Duodenal mucosa (tissue), 2 donors: ENCODE results near the gene PSMD9.
A peak's percentile ranks its signal among the peaks of the same experiment; 100 is the strongest.

Source experiments
- H3K27ac ChIP-seq: one replicate; pipeline ENCODE4 v1.7.0; 2013; ENCODE audit warnings: low read depth, low read length
- H3K27me3 ChIP-seq, 2 donors: one replicate each; pipeline ENCODE4 v1.7.0; 2013; ENCODE audit warnings: low read length in 2 of 2, control low read depth in 1 of 2; ENCODE audit not compliant: insufficient read depth in 2 of 2, control insufficient read depth in 1 of 2
- H3K36me3 ChIP-seq, 2 donors: one replicate each; pipeline ENCODE4 v1.7.0; 2013; ENCODE audit warnings: low read length in 2 of 2, control low read depth in 1 of 2; ENCODE audit not compliant: insufficient read depth in 2 of 2, control insufficient read depth in 1 of 2
- H3K4me1 ChIP-seq, 2 donors: one replicate each; pipeline ENCODE4 v1.7.0; 2013; ENCODE audit warnings: low read length in 2 of 2, control low read depth in 1 of 2; ENCODE audit not compliant: insufficient read depth in 2 of 2, control insufficient read depth in 1 of 2
- H3K4me3 ChIP-seq, 2 donors: one replicate each; pipeline ENCODE4 v1.7.0; 2013; ENCODE audit warnings: low read length in 2 of 2, low read depth in 1 of 2
- H3K9ac ChIP-seq, 2 donors: one replicate each; pipeline ENCODE4 v1.7.0; 2013; ENCODE audit warnings: low read length in 2 of 2, low read depth in 1 of 2
- H3K9me3 ChIP-seq, 2 donors: one replicate each; pipeline ENCODE4 v1.7.0; 2013; ENCODE audit warnings: low read length in 2 of 2, control low read depth in 1 of 2; ENCODE audit not compliant: control insufficient read depth in 1 of 2

PSMD9 gene

DNA sequence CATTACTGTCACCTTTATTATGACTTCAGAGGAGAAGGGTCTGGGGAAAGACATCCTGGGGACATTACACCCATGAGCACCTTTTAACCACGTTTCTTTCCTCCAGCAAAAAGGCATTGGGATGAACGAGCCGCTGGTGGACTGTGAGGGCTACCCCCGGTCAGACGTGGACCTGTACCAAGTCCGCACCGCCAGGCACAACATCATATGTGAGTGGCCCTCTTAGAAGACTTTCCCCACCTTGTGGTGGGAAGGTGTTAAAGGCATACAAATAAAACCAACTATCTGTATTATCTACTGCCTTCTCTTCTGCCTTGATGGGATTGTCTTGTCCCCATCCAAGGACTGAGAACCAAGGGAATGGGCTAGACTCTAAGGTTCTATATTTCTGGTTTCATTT, 6.0 kb downstream of the PSMD9 start:
- Histone ChIP-seq H3K27me3 (no peaks in the 10 kb centered on the region), H3K4me1 (peaks cover 25 to 29% of the 10 kb centered on the region in 2 donors), H3K36me3 (peaks cover 17 to 46% of the 10 kb centered on the region in 2 donors), H3K9ac (no peak overlapping the region), H3K9me3 (no peaks in the 10 kb centered on the region), H3K27ac (no peak overlapping the region), H3K4me3 (no peak overlapping the region)

DNA sequence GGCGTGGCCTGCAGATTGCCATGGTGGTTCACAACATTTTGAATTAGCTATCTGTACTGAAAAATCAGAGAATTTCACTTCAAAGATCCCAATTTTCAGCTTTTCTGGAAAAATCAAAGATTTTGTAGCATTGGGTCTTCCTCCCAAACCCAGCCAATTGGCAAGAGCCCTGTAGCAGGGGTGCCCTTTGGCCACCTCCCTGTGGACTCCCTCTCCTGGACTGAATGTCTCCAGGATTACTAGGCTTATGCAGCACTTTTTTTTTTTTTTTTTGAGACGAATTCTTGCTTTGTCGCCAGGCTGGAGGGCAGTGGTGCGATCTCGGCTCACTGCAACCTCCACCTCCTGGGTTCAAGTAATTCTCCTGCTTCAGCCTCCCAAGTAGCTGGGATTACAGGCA, 9.7 kb downstream of the PSMD9 start:
- Histone ChIP-seq H3K9me3 (no peaks in the 10 kb centered on the region), H3K27me3 (no peaks in the 10 kb centered on the region), H3K4me1 (peaks cover 12 to 15% of the 10 kb centered on the region in 2 donors), H3K9ac (no peak overlapping the region), H3K36me3 (peaks cover 30 to 72% of the 10 kb centered on the region in 2 donors), H3K27ac (no peak overlapping the region), H3K4me3 (no peak overlapping the region)

DNA sequence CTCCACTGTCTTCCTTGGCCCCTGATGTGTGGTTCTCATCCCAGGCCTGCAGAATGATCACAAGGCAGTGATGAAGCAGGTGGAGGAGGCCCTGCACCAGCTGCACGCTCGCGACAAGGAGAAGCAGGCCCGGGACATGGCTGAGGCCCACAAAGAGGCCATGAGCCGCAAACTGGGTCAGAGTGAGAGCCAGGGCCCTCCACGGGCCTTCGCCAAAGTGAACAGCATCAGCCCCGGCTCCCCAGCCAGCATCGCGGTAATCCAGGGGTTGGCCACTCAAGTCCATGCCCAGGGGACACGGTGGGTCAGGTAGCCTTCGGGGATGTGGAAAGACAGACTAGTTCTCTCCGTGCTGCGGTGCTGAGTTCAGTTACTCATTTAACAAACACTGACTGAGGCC, 11.0 kb downstream of the PSMD9 start:
- Histone ChIP-seq H3K4me1 (peaks cover 0 to 1% of the 10 kb centered on the region in 2 donors), H3K27ac (no peak overlapping the region), H3K27me3 (no peaks in the 10 kb centered on the region), H3K4me3 (no peak overlapping the region), H3K9me3 (no peaks in the 10 kb centered on the region), H3K36me3 (peaks cover 32 to 75% of the 10 kb centered on the region in 2 donors), H3K9ac (no peak overlapping the region)

DNA sequence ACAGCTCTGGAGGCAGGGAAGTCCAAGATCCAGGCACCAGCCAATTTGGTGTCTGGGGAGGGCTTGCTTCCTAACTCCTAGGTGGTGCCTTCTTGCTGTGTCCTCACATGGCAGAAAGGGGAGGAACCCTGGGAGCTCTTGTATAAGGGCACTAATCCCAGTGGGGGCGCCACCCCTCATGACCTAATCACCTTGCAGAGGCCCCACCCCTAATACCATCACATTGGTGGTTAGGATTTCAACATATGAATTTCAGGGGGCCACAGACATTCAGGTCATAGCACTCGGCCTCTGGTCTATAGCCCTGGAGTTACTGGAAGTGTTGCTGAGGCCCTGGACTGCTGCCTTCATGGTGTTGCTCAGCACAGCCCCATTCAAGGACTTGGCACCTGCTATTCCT, 14.6 kb downstream of the PSMD9 start:
- Histone ChIP-seq H3K27ac (no peak overlapping the region), H3K4me3 (no peak overlapping the region), H3K27me3 (no peaks in the 10 kb centered on the region), H3K36me3 (peaks cover 26 to 64% of the 10 kb centered on the region in 2 donors), H3K9ac (no peak overlapping the region), H3K4me1 (no peaks in the 10 kb centered on the region), H3K9me3 (no peaks in the 10 kb centered on the region)

DNA sequence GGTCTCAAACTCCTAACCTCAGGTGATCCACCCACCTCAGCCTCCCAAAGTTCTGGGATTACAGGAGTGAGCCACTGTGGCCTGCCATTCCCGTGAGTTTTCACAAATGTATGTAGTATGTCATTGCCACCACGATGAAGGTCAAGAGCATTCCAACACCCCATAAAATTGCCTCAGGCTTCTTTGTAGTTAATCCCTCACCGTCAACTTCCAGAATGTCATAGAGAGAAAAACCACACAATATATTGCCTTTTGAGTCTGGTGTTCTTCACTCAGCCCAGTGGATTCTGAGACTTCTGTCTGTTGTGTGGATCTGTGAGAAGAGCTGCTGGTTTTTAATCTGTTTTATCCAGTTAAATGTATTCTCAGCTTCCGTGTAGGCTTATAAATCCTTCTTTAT, 17.2 kb downstream of the PSMD9 start:
- Histone ChIP-seq H3K27ac (no peak overlapping the region), H3K36me3 (peaks cover 23 to 65% of the 10 kb centered on the region in 2 donors), H3K4me3 (no peak overlapping the region), H3K9ac (no peak overlapping the region), H3K27me3 (no peaks in the 10 kb centered on the region), H3K4me1 (no peaks in the 10 kb centered on the region), H3K9me3 (no peaks in the 10 kb centered on the region)

DNA sequence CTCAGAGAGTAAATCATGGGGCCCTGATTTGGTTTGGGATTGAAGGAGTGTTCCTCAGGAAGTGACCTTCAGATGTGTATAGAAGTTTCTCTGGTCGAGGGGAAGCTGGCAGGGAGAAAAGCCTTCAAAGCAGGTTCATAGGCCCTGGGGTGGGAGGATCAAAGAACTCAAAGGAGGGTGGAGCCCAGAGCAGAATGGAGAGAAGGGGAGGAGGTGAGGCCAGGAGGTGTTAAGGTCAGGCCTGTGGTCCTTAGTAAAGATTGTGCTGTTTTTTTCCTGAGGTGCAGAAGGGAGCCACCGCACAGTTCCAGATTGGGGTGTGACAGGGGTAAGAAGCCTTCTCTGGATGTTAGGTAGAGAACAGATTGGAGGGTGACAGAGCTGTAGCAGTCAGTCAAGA, 20.1 kb downstream of the PSMD9 start:
- Histone ChIP-seq H3K9me3 (no peaks in the 10 kb centered on the region), H3K9ac (no peak overlapping the region), H3K4me3 (no peak overlapping the region), H3K36me3 (peaks cover 10 to 48% of the 10 kb centered on the region in 2 donors), H3K4me1 (no peaks in the 10 kb centered on the region), H3K27ac (no peak overlapping the region), H3K27me3 (no peaks in the 10 kb centered on the region)

DNA sequence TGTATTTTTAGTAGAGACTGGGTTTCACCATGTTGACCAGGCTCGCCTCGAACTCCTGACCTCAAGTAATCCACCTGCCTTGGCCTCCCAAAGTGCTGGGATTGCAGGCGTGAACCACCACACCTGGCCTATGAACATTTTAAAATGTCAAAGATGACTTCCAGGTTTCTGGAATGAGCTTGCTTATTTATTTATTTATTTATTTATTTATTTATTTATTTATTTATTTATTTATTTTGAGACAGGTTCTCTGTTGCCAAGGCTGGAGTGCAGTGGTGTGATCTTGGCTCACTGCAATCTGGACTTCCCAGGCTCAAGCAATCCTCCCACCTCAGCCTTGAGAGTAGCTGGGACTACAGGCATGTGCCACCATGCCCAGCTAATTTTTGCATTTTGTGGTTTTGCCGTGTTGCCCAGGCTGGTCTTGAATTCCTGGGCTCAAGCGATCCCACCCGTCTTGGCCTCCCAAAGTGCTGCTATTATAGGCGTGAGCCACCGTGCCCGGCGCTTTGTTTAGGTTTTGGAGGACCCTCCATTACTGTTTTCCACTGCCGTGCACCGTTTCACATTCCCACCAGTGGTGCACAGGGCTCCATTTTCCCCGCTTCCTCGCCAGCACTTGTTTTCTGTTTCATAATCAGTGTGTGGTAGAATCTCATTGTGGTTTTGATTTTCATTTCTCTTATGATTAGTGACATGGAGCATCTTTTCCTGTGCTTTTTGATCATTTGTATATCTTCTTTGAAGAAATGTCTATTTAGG, 23.4 kb downstream of the PSMD9 start:
- Histone ChIP-seq H3K9me3 (no peaks in the 10 kb centered on the region), H3K4me3 (no peak overlapping the region), H3K4me1 (no peaks in the 10 kb centered on the region), H3K27ac (no peak overlapping the region), H3K36me3 (peaks cover 5 to 48% of the 10 kb centered on the region in 2 donors), H3K9ac (no peak overlapping the region), H3K27me3 (no peaks in the 10 kb centered on the region)

DNA sequence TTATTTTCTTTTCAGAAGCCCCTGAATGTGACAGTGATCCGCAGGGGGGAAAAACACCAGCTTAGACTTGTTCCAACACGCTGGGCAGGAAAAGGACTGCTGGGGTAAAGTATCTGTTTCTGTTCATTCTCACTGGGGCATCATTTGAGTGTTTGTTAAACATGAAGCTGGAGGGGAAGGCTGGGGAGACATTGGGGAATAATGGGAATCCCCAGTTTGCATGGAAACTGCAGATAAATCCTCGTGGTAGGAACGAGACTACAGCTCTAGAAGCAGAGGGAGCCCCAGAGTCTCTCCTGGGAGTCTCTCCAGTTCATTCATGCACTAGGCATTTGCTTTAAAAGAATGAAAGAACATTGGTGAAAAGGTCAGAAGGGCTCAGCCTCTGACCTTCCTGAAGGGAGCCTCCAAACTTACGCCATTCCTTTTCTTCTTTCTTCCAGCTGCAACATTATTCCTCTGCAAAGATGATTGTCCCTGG, 27.3 kb downstream of the PSMD9 start:
- H3K9ac ChIP-seq: no peak overlapping the region
- H3K4me1 ChIP-seq: peaks cover 5 to 9% of the 10 kb centered on the region in 2 donors
- H3K27me3 ChIP-seq: no peaks in the 10 kb centered on the region
- no peaks in the 10 kb centered on the region for H3K9me3 ChIP-seq
- H3K27ac ChIP-seq: no peak overlapping the region
- no peak overlapping the region for H3K4me3 ChIP-seq
- H3K36me3 ChIP-seq: peaks cover 0 to 33% of the 10 kb centered on the region in 2 donors

DNA sequence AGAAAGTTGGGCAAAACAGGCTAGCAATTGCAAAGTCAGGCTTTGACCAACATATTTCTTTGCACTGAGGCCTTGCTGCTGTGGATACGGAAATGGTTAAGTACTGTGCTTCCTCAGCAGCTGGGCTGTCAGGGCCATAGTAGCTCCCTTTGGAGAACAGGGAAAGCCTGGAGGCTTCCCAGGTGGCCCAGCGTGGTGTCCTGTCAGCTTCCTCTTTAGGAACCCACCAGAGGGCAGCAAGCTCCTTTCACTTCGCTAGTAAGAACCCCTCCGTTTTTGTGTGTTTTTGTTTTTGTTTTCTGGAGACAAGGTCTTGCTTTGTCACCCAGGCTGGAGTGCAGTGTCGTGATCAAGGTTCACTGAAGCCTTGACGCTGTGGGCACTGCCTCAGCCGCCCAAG, 28.1 kb downstream of the PSMD9 start:
- Histone ChIP-seq H3K9ac (no peak overlapping the region), H3K4me3 (no peak overlapping the region), H3K36me3 (peaks cover 0 to 28% of the 10 kb centered on the region in 2 donors), H3K9me3 (no peaks in the 10 kb centered on the region), H3K27me3 (no peaks in the 10 kb centered on the region), H3K4me1 (peaks cover 5 to 9% of the 10 kb centered on the region in 2 donors), H3K27ac (no peak overlapping the region)

DNA sequence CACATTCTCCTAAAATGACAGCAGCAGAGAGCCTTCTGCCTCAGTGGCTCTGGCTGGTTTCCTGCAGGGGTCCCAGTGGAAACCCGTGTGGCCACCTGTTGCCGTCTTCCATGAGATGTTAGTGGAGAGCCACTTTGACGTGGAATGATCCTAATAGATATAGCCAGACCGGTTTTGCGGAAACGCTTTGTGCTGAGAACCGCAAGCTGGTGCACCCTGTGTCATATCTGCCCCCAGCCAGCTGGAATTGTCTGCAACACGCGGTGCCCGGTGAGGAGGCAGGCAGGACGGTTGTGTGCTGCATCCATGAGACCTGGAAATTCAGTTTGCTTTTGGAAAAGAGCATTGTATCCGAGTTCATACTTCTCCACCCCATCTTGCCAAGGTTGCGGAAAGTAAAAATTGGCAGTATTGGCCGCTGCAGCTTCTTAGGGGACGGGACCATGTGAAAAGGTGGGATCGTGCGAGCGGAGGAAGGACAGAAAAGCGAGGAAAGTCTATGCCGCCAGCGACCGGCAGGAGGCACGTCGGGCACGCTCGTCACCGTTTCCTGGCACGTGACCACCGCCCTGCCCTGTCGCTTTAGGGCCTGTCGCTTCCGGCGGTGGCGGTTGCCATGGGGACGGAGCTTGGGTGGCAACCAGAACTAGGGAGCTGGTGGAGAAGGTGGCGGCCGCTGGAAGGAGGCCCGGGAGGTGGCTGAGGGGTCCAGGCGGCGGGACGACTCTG, 29.5 kb downstream of the PSMD9 start, which contains the start of gene CFAP251:
Gene CFAP251 (plus strand): TSS at position 643 of the 729 bp plus-strand sequence. CDS start 2,714 bp downstream, outside the sequence.
- H3K9ac ChIP-seq: peak within 1 kb of the TSS; percentile 64 to 71
- peak within 1 kb of the TSS; percentile 71 to 72 for H3K4me3 ChIP-seq
- H3K27me3 ChIP-seq: no peaks in the 10 kb centered on the region
- H3K27ac ChIP-seq: no peak within 1 kb of the TSS
- peaks cover 0 to 23% of the 10 kb centered on the region in 2 donors for H3K36me3 ChIP-seq
- no peaks in the 10 kb centered on the region for H3K9me3 ChIP-seq
- H3K4me1 ChIP-seq: peaks cover 5 to 9% of the 10 kb centered on the region in 2 donors
